ENCODE results near the gene EPB41L2.

The EPB41L2 gene

GRCh38 chr6:130969791-130970491 is 93.1 kb downstream of the EPB41L2 start:
- no peak for DNase-seq (ENCODE audit: extremely low read depth, insufficient read length)
- Histone ChIP-seq H3K27me3 (replicated peaks; ENCODE audit: control insufficient read depth, insufficient read depth, low read length) (no peaks in the 10 kb centered on the region), H3K4me3 (replicated peaks; ENCODE audit: low read depth, low read length) (no peak overlapping the region), H3K36me3 (ENCODE audit: control insufficient read depth, insufficient read depth, low read length) (no peaks in the 10 kb centered on the region)
- no peak for TF ChIP-seq CTCF (IDR thresholded peaks at IDR 0.05; ENCODE audit: insufficient read depth, low read length, poor library complexity, severe bottlenecking)

GRCh38 chr6:130969166-130969565 is 93.9 kb downstream of the EPB41L2 start:
- DNase-seq (ENCODE audit: extremely low read depth, insufficient read length) = no peak
- no peaks in the 10 kb centered on the region for H3K36me3 ChIP-seq (ENCODE audit: control insufficient read depth, insufficient read depth, low read length)
- no peaks in the 10 kb centered on the region for H3K27me3 ChIP-seq (replicated peaks; ENCODE audit: control insufficient read depth, insufficient read depth, low read length)
- TF ChIP-seq CTCF (IDR thresholded peaks at IDR 0.05; ENCODE audit: insufficient read depth, low read length, poor library complexity, severe bottlenecking) = no peak
- H3K4me3 ChIP-seq (replicated peaks; ENCODE audit: low read depth, low read length) = no peak overlapping the region

- H3K27me3 ChIP-seq (replicated peaks; ENCODE audit: control insufficient read depth, insufficient read depth, low read length) = no peaks in the 10 kb centered on the region
- TF ChIP-seq CTCF (IDR thresholded peaks at IDR 0.05; ENCODE audit: insufficient read depth, low read length, poor library complexity, severe bottlenecking) = no peak
- DNase-seq (ENCODE audit: extremely low read depth, insufficient read length) = no peak
- no peaks in the 10 kb centered on the region for H3K36me3 ChIP-seq (ENCODE audit: control insufficient read depth, insufficient read depth, low read length)
- H3K4me3 ChIP-seq (replicated peaks; ENCODE audit: low read depth, low read length) = no peak overlapping the region
Observed at GRCh38 chr6:130968476-130968875, 94.6 kb downstream of the EPB41L2 start.

- H3K4me3 ChIP-seq (replicated peaks; ENCODE audit: low read depth, low read length) = no peak overlapping the region
- H3K36me3 ChIP-seq (ENCODE audit: control insufficient read depth, insufficient read depth, low read length) = no peaks in the 10 kb centered on the region
- no peak for DNase-seq (ENCODE audit: extremely low read depth, insufficient read length)
- no peaks in the 10 kb centered on the region for H3K27me3 ChIP-seq (replicated peaks; ENCODE audit: control insufficient read depth, insufficient read depth, low read length)
- TF ChIP-seq CTCF (IDR thresholded peaks at IDR 0.05; ENCODE audit: insufficient read depth, low read length, poor library complexity, severe bottlenecking) = no peak
Observed at GRCh38 chr6:130967502-130968445, 95.3 kb downstream of the EPB41L2 start.

- H3K27me3 ChIP-seq (replicated peaks; ENCODE audit: control insufficient read depth, insufficient read depth, low read length) = no peaks in the 10 kb centered on the region
Observed at GRCh38 chr6:130966344-130966980, 96.6 kb downstream of the EPB41L2 start.

More at GRCh38 chr6:130966344-130966980, 96.6 kb downstream of the EPB41L2 start:
- no peak overlapping the region for H3K4me3 ChIP-seq (replicated peaks; ENCODE audit: low read depth, low read length)
- DNase-seq (ENCODE audit: extremely low read depth, insufficient read length) = no peak
- TF ChIP-seq CTCF (IDR thresholded peaks at IDR 0.05; ENCODE audit: insufficient read depth, low read length, poor library complexity, severe bottlenecking) = no peak
- H3K36me3 ChIP-seq (ENCODE audit: control insufficient read depth, insufficient read depth, low read length) = no peaks in the 10 kb centered on the region

Measured in GM06990 (cell line).